HepG2 (cell line): Measurements from ENCODE around the gene LIFR. TPM values are rescaled to one million over a fixed set of nuclear protein-coding genes. Genes with fewer than 3 reads are reported as not detected.

ENCODE experiments used
- AHR ChIP-seq: IDR thresholded peaks from 2 replicates; pipeline ENCODE4 v1.6.1; 2018; ENCODE audit warnings: missing genetic modification reagents, missing compliant biosample characterization
- CREBL2 ChIP-seq: sonication (generic); formaldehyde crosslinking; IDR thresholded peaks from 2 replicates; pipeline ENCODE4 v1.8.1; 2023; ENCODE audit warnings: missing genetic modification reagents, mild to moderate bottlenecking, borderline replicate concordance
- CTCF ChIP-seq: sonication (generic); formaldehyde crosslinking; IDR thresholded peaks from 2 replicates; pipeline ENCODE4 v1.5.0; 2020; ENCODE audit warnings: mild to moderate bottlenecking, missing genetic modification reagents, moderate library complexity
- FUBP1 ChIP-seq: sonication (generic); formaldehyde crosslinking; IDR thresholded peaks from 2 replicates; pipeline ENCODE4 v1.5.1; 2020; ENCODE audit warnings: missing genetic modification reagents, mild to moderate bottlenecking, borderline replicate concordance
- GABPB1 ChIP-seq: IDR thresholded peaks from 2 replicates; pipeline ENCODE4 v1.6.1; 2016; ENCODE audit warnings: mild to moderate bottlenecking, missing genetic modification reagents, moderate library complexity, missing compliant biosample characterization
- GLI4 ChIP-seq: sonication (generic); formaldehyde crosslinking; IDR thresholded peaks from 2 replicates; pipeline ENCODE4 v1.5.1; 2020; ENCODE audit warnings: missing genetic modification reagents, mild to moderate bottlenecking, moderate library complexity, borderline replicate concordance
- HES4 ChIP-seq: sonication (generic); formaldehyde crosslinking; IDR thresholded peaks from 2 replicates; pipeline ENCODE4 v1.9.0; 2021; ENCODE audit warnings: mild to moderate bottlenecking, missing genetic modification reagents, borderline replicate concordance
- JUNB ChIP-seq: sonication (generic); formaldehyde crosslinking; IDR thresholded peaks from 2 replicates; pipeline ENCODE4 v1.8.0; 2022; ENCODE audit warnings: missing genetic modification reagents, mild to moderate bottlenecking, borderline replicate concordance
- NFAT5 ChIP-seq: sonication (generic); formaldehyde crosslinking; IDR thresholded peaks from 2 replicates; pipeline ENCODE4 v1.4.0; 2020; ENCODE audit warnings: missing genetic modification reagents
- NR2F2 ChIP-seq: IDR thresholded peaks from 2 replicates; pipeline ENCODE4 v1.6.1; 2012; ENCODE audit warnings: low read depth, inconsistent platforms, borderline replicate concordance
- POGZ ChIP-seq: sonication (generic); formaldehyde crosslinking; IDR thresholded peaks from 2 replicates; pipeline ENCODE4 v1.4.0; 2020; ENCODE audit warnings: mild to moderate bottlenecking, missing genetic modification reagents
- POLR2G ChIP-seq: fragments of 200-400 bp; formaldehyde crosslinking; IDR thresholded peaks from 2 replicates; pipeline ENCODE4 v1.6.1; 2018; ENCODE audit warnings: mild to moderate bottlenecking, low read depth, low read length, moderate library complexity
- RBM22 ChIP-seq: fragments of 200-400 bp; formaldehyde crosslinking; optimal IDR thresholded peaks from 2 replicates; pipeline ENCODE3; 2017; ENCODE audit warnings: mild to moderate bottlenecking, low read length, moderate library complexity
- TAF1 ChIP-seq: sonication (generic); formaldehyde crosslinking; IDR thresholded peaks from 2 replicates; pipeline ENCODE4 v1.4.0; 2020; ENCODE audit warnings: missing genetic modification reagents
- TCF12 ChIP-seq, 2 experiments: fragments of 450-650 bp in 1 of 2; sonication (generic) in 1 of 2; formaldehyde crosslinking in 1 of 2; IDR thresholded peaks; 2 replicates each; pipeline versions ENCODE4 v1.6.1 to v1.8.0; 2017 to 2022; ENCODE audit warnings: antibody characterized with exemption in 1 of 2, mild to moderate bottlenecking in 1 of 2, missing genetic modification reagents in 1 of 2, moderate library complexity in 1 of 2
- ZBTB7B ChIP-seq: sonication (generic); formaldehyde crosslinking; IDR thresholded peaks from 2 replicates; pipeline ENCODE4 v1.4.0; 2020; ENCODE audit warnings: missing genetic modification reagents
- ZFX ChIP-seq: sonication (generic); formaldehyde crosslinking; IDR thresholded peaks from 2 replicates; pipeline ENCODE4 v1.4.0; 2020; ENCODE audit warnings: mild to moderate bottlenecking, low read depth, missing genetic modification reagents, moderate library complexity
- ZFYVE20 ChIP-seq: sonication (generic); formaldehyde crosslinking; IDR thresholded peaks from 2 replicates; pipeline ENCODE4 v1.8.0; 2023; ENCODE audit warnings: low read depth, mild to moderate bottlenecking, moderate library complexity, missing genetic modification reagents, borderline replicate concordance
- ZNF740 ChIP-seq: sonication (generic); formaldehyde crosslinking; IDR thresholded peaks from 2 replicates; pipeline ENCODE4 v1.4.0; 2020; ENCODE audit warnings: missing genetic modification reagents
- polyA plus RNA-seq, 8 experiments: library from polyadenylated mRNA; depleted of rRNA in 3 of 8; stranded (reverse) in 7 of 8; unstranded in 1 of 8; fragments of >200 nt; fragmentation: Illumina TruSeq in 4 of 8; extraction: Trizol in 4 of 8; gene quantifications; 2 replicates each; pipeline versions ENCODE4 v1.2.1 to v1.2.3, GENCODE V29; 2011 to 2016; ENCODE audit warnings: low read depth in 4 of 8, missing spikeins in 1 of 8, mixed read lengths in 1 of 8; ENCODE audit not compliant: insufficient read depth in 1 of 8
- total RNA-seq, 5 experiments: library from RNA; depleted of rRNA; stranded (reverse); fragments of >200 nt; fragmentation: Illumina TruSeq; extraction: Trizol; gene quantifications; 2 replicates each; pipeline ENCODE4 v1.2.3, GENCODE V29; 2016; ENCODE audit warnings: low read depth in 1 of 5

The LIFR gene
- total and polyA plus RNA-seq, 2 of the 13 experiments (the other 11 are each of a cell fraction or from before 2014, with no cell fraction given): 6.3 to 25.2 TPM

- TF ChIP-seq NFAT5 (CRISPR knock-in tag) (no peak), GLI4 (CRISPR knock-in tag) (no peak), POLR2G (no peak), AHR (CRISPR knock-in tag) (no peak), FUBP1 (CRISPR knock-in tag) (no peak), HES4 (CRISPR knock-in tag) (no peak), CREBL2 (CRISPR knock-in tag) (no peak), TCF12 (IDR thresholded peaks at IDR 0.05) (no peak), TCF12 (CRISPR knock-in tag; IDR thresholded peaks at IDR 0.05) (no peak), JUNB (CRISPR knock-in tag) (no peak), RBM22 (no peak), CTCF (CRISPR knock-in tag) (no peak), ZFX (CRISPR knock-in tag) (no peak), ZBTB7B (CRISPR knock-in tag) (no peak), NR2F2 (no peak), TAF1 (no peak), ZFYVE20 (CRISPR knock-in tag) (no peak), POGZ (peak; percentile 45; the same call in 1 of the 2 replicates), GABPB1 (CRISPR knock-in tag) (no peak), ZNF740 (no peak)
Observed at GRCh38 chr5:38535248-38535750, 21.1 kb downstream of the LIFR start (continued).
